Fibroblast of villous mesenchyme (primary cell): ENCODE results near the gene ERC1. TPM values are rescaled to one million over a fixed set of nuclear protein-coding genes. Genes with fewer than 3 reads are reported as not detected.

ENCODE experiments used
- DNase-seq: peaks from one replicate; pipeline ENCODE4 v3.0.0-alpha.2; 2010; ENCODE audit warnings: low read depth
- H3K4me3 ChIP-seq: 2 replicates; pipeline ENCODE4 v1.5.1; 2011; ENCODE audit warnings: low read depth, mild to moderate bottlenecking, low read length
- total RNA-seq: library from RNA; depleted of rRNA; stranded (reverse); fragments of >200 nt; gene quantifications from 2 replicates; pipeline ENCODE4 v1.2.3, GENCODE V29; 2012
- TF ChIP-seq, protein P1 (sequence below): IDR thresholded peaks from 2 replicates; pipeline ENCODE4 v1.5.1; 2012; ENCODE audit warnings: low read depth, mild to moderate bottlenecking, low read length; ENCODE audit not compliant: insufficient read depth

ERC1 gene
- total RNA-seq, 1 donor, result 49.7 TPM

DNA sequence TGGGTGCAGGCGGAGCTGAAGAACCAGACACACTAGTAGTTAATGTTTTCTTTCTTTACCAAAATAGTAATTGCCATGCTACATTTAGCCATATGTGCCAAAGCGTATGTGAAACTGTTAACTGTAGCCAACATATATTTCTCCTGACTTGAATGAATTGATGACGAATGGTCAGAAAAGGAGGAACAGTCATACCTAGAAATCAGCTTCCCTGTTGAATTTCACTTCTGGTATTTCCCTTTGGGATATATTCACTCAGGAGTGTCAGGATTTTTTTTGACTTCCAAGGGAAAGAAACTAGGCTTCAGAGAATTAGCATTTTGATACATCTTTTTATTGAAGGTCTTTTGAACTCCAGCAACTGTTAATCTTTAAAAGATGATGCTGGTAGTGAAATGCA is 87.0 kb downstream of the ERC1 start:
- TF ChIP-seq, protein P1, sequence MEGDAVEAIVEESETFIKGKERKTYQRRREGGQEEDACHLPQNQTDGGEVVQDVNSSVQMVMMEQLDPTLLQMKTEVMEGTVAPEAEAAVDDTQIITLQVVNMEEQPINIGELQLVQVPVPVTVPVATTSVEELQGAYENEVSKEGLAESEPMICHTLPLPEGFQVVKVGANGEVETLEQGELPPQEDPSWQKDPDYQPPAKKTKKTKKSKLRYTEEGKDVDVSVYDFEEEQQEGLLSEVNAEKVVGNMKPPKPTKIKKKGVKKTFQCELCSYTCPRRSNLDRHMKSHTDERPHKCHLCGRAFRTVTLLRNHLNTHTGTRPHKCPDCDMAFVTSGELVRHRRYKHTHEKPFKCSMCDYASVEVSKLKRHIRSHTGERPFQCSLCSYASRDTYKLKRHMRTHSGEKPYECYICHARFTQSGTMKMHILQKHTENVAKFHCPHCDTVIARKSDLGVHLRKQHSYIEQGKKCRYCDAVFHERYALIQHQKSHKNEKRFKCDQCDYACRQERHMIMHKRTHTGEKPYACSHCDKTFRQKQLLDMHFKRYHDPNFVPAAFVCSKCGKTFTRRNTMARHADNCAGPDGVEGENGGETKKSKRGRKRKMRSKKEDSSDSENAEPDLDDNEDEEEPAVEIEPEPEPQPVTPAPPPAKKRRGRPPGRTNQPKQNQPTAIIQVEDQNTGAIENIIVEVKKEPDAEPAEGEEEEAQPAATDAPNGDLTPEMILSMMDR, result no peak
- DNase-seq, result no peak
- H3K4me3 ChIP-seq, result no peak overlapping the region

DNA sequence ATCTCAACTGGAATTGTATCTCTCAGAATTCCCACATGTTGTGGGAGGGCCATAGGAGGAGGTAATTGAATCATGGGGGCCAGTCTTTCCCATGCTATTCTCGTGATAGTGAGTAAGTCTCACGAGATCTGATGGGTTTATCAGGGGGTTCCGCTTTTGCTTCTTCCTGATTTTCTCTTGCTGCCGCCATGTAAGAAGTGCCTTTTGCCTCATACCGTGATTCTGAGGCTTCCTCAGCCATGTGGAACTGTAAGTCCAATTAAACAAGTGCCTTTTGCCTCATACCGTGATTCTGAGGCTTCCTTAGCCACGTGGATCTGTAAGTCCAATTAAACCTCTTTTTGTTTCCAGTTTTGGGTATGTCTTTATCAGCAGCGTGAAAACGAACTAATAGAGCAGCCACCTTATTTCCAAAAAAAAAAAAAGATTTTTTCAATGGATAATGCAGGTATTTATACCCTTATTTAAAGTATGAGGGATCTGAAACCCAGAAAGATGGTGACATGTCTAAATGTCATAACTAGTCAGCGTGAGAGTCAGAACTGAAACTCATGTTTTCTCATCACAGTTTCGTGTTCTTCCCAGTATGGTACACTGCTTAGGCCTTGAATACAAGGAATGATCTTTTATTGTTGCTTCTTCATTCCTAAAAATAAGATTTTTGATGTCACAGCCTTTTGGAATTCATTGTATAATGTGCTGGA is 89.6 kb downstream of the ERC1 start:
- DNase-seq, result no peak
- TF ChIP-seq, protein P1, result no peak
- H3K4me3 ChIP-seq, result no peak overlapping the region

- no peak for DNase-seq
- no peak overlapping the region for H3K4me3 ChIP-seq
- TF ChIP-seq, protein P1, result no peak
Observed at GRCh38 chr12:1083151-1083888, 92.3 kb downstream of the ERC1 start.

DNA sequence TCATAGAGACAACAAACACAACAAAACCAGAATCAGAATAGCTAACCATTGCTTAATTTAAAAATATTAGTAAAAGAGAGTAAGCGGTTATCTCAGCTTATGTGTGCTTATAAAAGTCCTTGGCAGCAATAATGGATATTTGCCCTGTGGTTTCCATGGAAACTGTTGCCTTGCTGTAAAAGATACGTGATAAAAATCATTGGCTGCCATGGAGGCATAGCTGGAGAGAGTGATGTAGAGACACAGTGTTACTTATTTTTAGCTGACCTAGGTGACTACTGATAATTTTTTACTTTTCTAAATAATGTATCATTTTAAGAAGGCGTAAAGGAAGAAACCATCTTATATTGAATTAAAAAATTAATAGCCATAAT is 92.9 kb downstream of the ERC1 start:
- TF ChIP-seq, protein P1, result no peak
- DNase-seq, result peak; percentile 81
- H3K4me3 ChIP-seq, result no peak overlapping the region

DNA sequence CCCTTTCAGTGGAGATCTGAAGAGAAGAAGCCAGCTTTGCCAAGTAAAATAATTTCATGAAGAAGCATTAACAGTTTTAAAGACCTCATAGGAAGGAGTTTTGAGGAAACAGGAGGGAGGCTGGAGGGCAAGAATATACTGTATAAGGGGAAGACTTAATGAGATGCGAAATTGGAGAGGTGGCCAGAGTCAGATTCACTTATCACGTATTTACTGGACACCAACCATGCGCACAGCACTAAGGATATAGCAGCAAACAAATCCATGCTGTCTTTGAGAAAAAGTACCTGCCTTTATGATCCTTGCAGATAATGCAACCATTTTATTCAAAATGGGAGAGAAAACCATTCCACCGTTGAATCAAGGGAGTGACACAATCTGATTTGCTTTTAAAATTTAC is 100.3 kb downstream of the ERC1 start:
- no peak for DNase-seq
- H3K4me3 ChIP-seq, result no peak overlapping the region
- TF ChIP-seq, protein P1, result no peak

GRCh38 chr12:1093166-1093751 is 102.2 kb downstream of the ERC1 start:
- no peak overlapping the region for H3K4me3 ChIP-seq
- TF ChIP-seq, protein P1, result peak; percentile 80
- DNase-seq, result peak; percentile 74
